ENCODE results near the gene SRGAP3. TPM values are rescaled to one million over a fixed set of nuclear protein-coding genes. Genes with fewer than 3 reads are reported as not detected.

The SRGAP3 gene
- total RNA-seq, 1 donor from 2014 or later = 3.9 TPM

DNA sequence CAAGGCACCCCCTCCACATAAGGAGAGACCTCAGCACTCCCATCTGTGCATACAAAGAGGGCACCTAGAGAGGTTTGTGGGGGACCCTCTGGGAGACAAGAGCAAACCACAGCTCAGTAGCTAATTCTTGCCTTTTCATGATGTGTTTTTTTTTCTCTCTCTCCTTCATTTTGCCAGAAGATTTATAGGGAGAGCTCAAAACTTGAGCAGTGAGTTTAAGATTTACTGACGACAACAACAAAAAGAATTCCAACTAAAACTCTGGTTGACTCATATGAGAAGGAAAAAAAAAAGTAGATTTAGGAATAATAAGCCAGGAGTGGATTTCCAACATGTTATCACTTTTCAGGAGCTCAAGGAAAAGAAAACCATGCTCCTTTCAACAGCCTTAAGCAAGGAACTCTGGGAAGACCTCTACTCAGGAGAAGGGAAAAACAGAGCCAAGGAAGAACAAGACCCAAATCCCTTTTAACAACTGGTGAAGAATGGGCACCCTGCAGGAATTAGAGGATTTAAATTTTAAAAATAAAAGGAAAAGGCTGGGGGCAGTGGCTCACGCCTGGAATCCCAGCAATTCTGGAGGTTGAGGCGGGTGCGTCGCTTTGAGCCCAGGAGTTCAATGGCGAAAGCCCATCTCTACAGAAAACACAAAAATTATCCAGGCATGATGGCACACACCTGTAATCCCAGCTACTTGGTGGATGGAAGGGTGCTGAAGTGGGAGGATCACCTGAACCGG, 228.0 kb downstream of the SRGAP3 start:
- Mint-ChIP-seq H3K27me3 (ENCODE audit: low read depth, unreplicated experiment) (peaks cover 6% of the 10 kb centered on the region), H3K9me3 (ENCODE audit: unreplicated experiment) (no peaks in the 10 kb centered on the region), H3K4me1 (ENCODE audit: low read depth, unreplicated experiment) (peaks cover 5% of the 10 kb centered on the region), H3K36me3 (ENCODE audit: low read depth, unreplicated experiment) (peaks cover 2% of the 10 kb centered on the region), H3K27ac (ENCODE audit: unreplicated experiment) (no peak overlapping the region), H3K4me3 (ENCODE audit: unreplicated experiment) (no peak overlapping the region)
- Histone ChIP-seq H3K9me3 (ENCODE audit: insufficient read depth, low read depth, low read length) (no peaks in the 10 kb centered on the region), H3K4me1 (ENCODE audit: insufficient read depth, low read length) (no peaks in the 10 kb centered on the region), H3K27ac (ENCODE audit: low read depth, low read length) (no peak overlapping the region), H3K4me3 (ENCODE audit: insufficient read depth, low read depth, low read length) (no peak overlapping the region), H3K27me3 (ENCODE audit: insufficient read depth, low read length) (peaks cover 12% of the 10 kb centered on the region), H3K9ac (ENCODE audit: low read length) (no peak overlapping the region), H3K4me2 (ENCODE audit: low read length) (no peak overlapping the region), H3K36me3 (ENCODE audit: insufficient read depth, low read length) (no peaks in the 10 kb centered on the region), H4K20me1 (ENCODE audit: insufficient read depth, low read length) (no peaks in the 10 kb centered on the region), H2AFZ (ENCODE audit: low read depth, low read length) (no peak overlapping the region), H3K79me2 (ENCODE audit: insufficient read depth, low read length) (no peaks in the 10 kb centered on the region)
- FAIRE-seq = no peak
- no peak for DNase-seq (ENCODE audit: low read depth)
- TF ChIP-seq, protein P1, sequence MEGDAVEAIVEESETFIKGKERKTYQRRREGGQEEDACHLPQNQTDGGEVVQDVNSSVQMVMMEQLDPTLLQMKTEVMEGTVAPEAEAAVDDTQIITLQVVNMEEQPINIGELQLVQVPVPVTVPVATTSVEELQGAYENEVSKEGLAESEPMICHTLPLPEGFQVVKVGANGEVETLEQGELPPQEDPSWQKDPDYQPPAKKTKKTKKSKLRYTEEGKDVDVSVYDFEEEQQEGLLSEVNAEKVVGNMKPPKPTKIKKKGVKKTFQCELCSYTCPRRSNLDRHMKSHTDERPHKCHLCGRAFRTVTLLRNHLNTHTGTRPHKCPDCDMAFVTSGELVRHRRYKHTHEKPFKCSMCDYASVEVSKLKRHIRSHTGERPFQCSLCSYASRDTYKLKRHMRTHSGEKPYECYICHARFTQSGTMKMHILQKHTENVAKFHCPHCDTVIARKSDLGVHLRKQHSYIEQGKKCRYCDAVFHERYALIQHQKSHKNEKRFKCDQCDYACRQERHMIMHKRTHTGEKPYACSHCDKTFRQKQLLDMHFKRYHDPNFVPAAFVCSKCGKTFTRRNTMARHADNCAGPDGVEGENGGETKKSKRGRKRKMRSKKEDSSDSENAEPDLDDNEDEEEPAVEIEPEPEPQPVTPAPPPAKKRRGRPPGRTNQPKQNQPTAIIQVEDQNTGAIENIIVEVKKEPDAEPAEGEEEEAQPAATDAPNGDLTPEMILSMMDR (IDR thresholded peaks at IDR 0.05; ENCODE audit: insufficient read depth, low read depth, low read length) = no peak
- TF ChIP-seq EZH2 (IDR thresholded peaks at IDR 0.05; ENCODE audit: insufficient read depth, low read length) = no peak

DNA sequence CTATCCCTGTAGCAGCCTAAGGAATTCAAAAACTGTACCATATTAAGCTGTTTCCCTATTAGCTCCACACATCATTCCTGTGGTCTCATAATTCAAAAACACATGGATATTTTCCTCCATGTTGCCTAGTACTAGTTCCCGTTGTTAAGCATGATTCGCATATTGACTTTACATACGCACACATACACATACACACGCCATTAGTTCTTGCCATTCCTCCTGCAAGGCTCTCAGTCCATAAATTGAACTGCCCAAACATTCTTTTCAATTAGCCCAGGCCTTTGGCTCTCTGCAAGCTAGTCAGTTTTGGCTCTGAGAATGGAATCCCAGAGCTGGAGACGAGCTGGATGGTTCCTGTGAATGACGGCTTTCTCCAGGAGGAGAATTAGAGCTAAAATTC, 229.0 kb downstream of the SRGAP3 start:
- no peaks in the 10 kb centered on the region for H3K9me3 ChIP-seq (ENCODE audit: insufficient read depth, low read depth, low read length)
- H3K4me3 ChIP-seq (ENCODE audit: insufficient read depth, low read depth, low read length) = no peak overlapping the region
- no peaks in the 10 kb centered on the region for H3K36me3 ChIP-seq (ENCODE audit: insufficient read depth, low read length)
- no peaks in the 10 kb centered on the region for H4K20me1 ChIP-seq (ENCODE audit: insufficient read depth, low read length)
- no peaks in the 10 kb centered on the region for H3K79me2 ChIP-seq (ENCODE audit: insufficient read depth, low read length)
- no peak overlapping the region for H2AFZ ChIP-seq (ENCODE audit: low read depth, low read length)
- no peak overlapping the region for H3K9ac ChIP-seq (ENCODE audit: low read length)
- DNase-seq (ENCODE audit: low read depth) (peak; percentile 49), FAIRE-seq (no peak)
- Mint-ChIP-seq H3K4me1 (ENCODE audit: low read depth, unreplicated experiment) (peaks cover 5% of the 10 kb centered on the region), H3K27me3 (ENCODE audit: low read depth, unreplicated experiment) (peaks cover 3% of the 10 kb centered on the region), H3K36me3 (ENCODE audit: low read depth, unreplicated experiment) (peaks cover 2% of the 10 kb centered on the region), H3K9me3 (ENCODE audit: unreplicated experiment) (no peaks in the 10 kb centered on the region), H3K27ac (ENCODE audit: unreplicated experiment) (no peak overlapping the region), H3K4me3 (ENCODE audit: unreplicated experiment) (no peak overlapping the region)
- no peak overlapping the region for H3K4me2 ChIP-seq (ENCODE audit: low read length)
- H3K27ac ChIP-seq (ENCODE audit: low read depth, low read length) = no peak overlapping the region
- no peak for TF ChIP-seq EZH2 (IDR thresholded peaks at IDR 0.05; ENCODE audit: insufficient read depth, low read length)
- TF ChIP-seq, protein P1 (IDR thresholded peaks at IDR 0.05; ENCODE audit: insufficient read depth, low read depth, low read length) = no peak
- H3K27me3 ChIP-seq (ENCODE audit: insufficient read depth, low read length) = peaks cover 12% of the 10 kb centered on the region
- no peaks in the 10 kb centered on the region for H3K4me1 ChIP-seq (ENCODE audit: insufficient read depth, low read length)
